Epidermal melanocyte (primary cell): Measurements from ENCODE around the gene TBC1D22B.

Source experiments
- DNase-seq: peaks from one replicate; pipeline ENCODE4 v3.0.0; 2011; ENCODE audit warnings: low spot score; ENCODE audit not compliant: insufficient read length

The TBC1D22B gene

GRCh38 chr6:37353761-37354525, 96.4 kb downstream of the TBC1D22B start, which contains the start of gene RNF8:
TSS of gene RNF8 (plus strand) at chr6:37353983. CDS start at chr6:37354165, 182 bp downstream.
- peak; percentile 96 for DNase-seq

GRCh38 chr6:37354526-37355384, 97.2 kb downstream of the TBC1D22B start:
- DNase-seq: peak; percentile 27

GRCh38 chr6:37357288-37357687, 99.7 kb downstream of the TBC1D22B start:
- no peak for DNase-seq

- no peak for DNase-seq
These were observed 100.3 kb downstream of the TBC1D22B start for GRCh38 chr6:37357860-37358259.

GRCh38 chr6:37359039-37359438, 101.5 kb downstream of the TBC1D22B start:
- DNase-seq: no peak

- no peak for DNase-seq
These were observed 104.7 kb downstream of the TBC1D22B start for GRCh38 chr6:37362101-37362828.

- DNase-seq: no peak
These were observed 108.2 kb downstream of the TBC1D22B start for GRCh38 chr6:37365791-37366190.

- DNase-seq: no peak
These were observed 109.3 kb downstream of the TBC1D22B start for GRCh38 chr6:37366910-37367309.

GRCh38 chr6:37368961-37369320, 111.4 kb downstream of the TBC1D22B start:
- DNase-seq: no peak

GRCh38 chr6:37369321-37370201, 112.0 kb downstream of the TBC1D22B start:
- peak; percentile 23 for DNase-seq

GRCh38 chr6:37371154-37372083, 113.8 kb downstream of the TBC1D22B start:
- no peak for DNase-seq

- DNase-seq: no peak
These were observed 114.5 kb downstream of the TBC1D22B start for GRCh38 chr6:37372116-37372515.

- DNase-seq: no peak
These were observed 116.4 kb downstream of the TBC1D22B start for GRCh38 chr6:37373822-37374471.

GRCh38 chr6:37375376-37375775, 117.8 kb downstream of the TBC1D22B start:
- DNase-seq: no peak

GRCh38 chr6:37376078-37376743, 118.6 kb downstream of the TBC1D22B start:
- no peak for DNase-seq

GRCh38 chr6:37381579-37381978, 124.0 kb downstream of the TBC1D22B start:
- no peak for DNase-seq
